NT2/D1 (cell line): ENCODE measurements around the gene KLF6.

Source experiments
- SUZ12 ChIP-seq: IDR thresholded peaks from 2 replicates; pipeline ENCODE4 v1.6.1; 2011; ENCODE audit not compliant: insufficient read length, insufficient read depth; ENCODE audit errors: extremely low read depth
- YY1 ChIP-seq: IDR thresholded peaks from 2 replicates; pipeline ENCODE4 v1.6.1; 2011; ENCODE audit not compliant: insufficient read length, insufficient read depth
- ZNF274 ChIP-seq: IDR thresholded peaks from 2 replicates; pipeline ENCODE4 v1.6.1; 2011; ENCODE audit warnings: mild to moderate bottlenecking, low read depth, low read length

DNA sequence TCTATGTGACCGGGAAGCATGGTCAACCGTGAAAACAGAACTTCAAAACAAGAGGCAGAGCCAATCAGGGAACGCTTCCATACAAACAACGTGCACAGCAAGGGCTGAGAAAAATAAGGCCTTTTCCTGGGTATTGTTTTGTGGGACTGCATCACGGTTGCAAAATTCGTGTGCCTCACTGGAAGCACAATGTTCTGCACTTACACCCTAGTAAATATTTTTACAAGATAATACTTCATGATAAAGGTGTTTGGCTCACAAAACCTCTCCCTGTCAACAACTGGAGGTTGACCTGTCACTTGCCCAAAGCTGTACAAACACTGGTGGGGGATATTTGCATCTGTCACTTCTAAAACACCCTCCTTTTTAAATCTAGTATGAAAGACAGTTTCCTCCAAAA is 37.0 kb downstream of the KLF6 start:
- TF ChIP-seq ZNF274 (no peak), YY1 (no peak), SUZ12 (no peak)
